ENCODE data around the gene BAZ1A. TPM values are rescaled to one million over a fixed set of nuclear protein-coding genes. Genes with fewer than 3 reads are reported as not detected.

Gene BAZ1A
- total RNA-seq, 1 experiment from 2014 or later, result 17.8 TPM

GRCh38 chr14:34851395-34851794, 23.8 kb downstream of the BAZ1A start:
- H2BK20ac ChIP-seq (ENCODE audit: low read depth, low read length, poor library complexity, severe bottlenecking), result no peak overlapping the region
- H4K20me1 ChIP-seq (ENCODE audit: control insufficient read depth, insufficient read depth, insufficient read length), result no peaks in the 10 kb centered on the region
- H4K91ac ChIP-seq (ENCODE audit: insufficient read length, low read depth, low read length), result no peak overlapping the region
- no peak overlapping the region for H3K4ac ChIP-seq (ENCODE audit: low read depth, low read length)
- no peak overlapping the region for H3T11ph ChIP-seq (ENCODE audit: low read length)
- no peaks in the 10 kb centered on the region for H3K79me2 ChIP-seq (ENCODE audit: insufficient read depth, low read length)
- no peak overlapping the region for H2BK120ac ChIP-seq (ENCODE audit: low read depth, low read length, poor library complexity, severe bottlenecking)
- no peaks in the 10 kb centered on the region for H3K4me1 ChIP-seq (ENCODE audit: insufficient read depth, low read length)
- H3K4me3 Mint-ChIP-seq, result no peak overlapping the region
- no peak overlapping the region for H3K23ac ChIP-seq (ENCODE audit: insufficient read length, low read depth, low read length)
- no peak overlapping the region for H2BK15ac ChIP-seq (ENCODE audit: low read depth, low read length)
- no peaks in the 10 kb centered on the region for H3K79me1 ChIP-seq (ENCODE audit: insufficient read depth, low read depth, low read length, poor library complexity, severe bottlenecking)
- H2BK12ac ChIP-seq (ENCODE audit: insufficient read length, low read depth, low read length), result no peak overlapping the region
- no peak overlapping the region for H3K4me2 ChIP-seq (ENCODE audit: insufficient read depth, insufficient read length, low read length)
- no peak overlapping the region for H2AFZ ChIP-seq (ENCODE audit: low read length)
- no peak overlapping the region for H3K9ac ChIP-seq (ENCODE audit: extremely low read depth, insufficient read length, low read length)
- no peak overlapping the region for H4K5ac ChIP-seq (ENCODE audit: insufficient read length, low read depth, low read length)
- no peak for TF ChIP-seq CTCF (conservative IDR thresholded peaks at IDR 0.05)
- no peak overlapping the region for H2AK5ac ChIP-seq (ENCODE audit: insufficient read length, low read length)
- no peak overlapping the region for H2BK5ac ChIP-seq (ENCODE audit: insufficient read length, low read length)
- H3K9me3 Mint-ChIP-seq, result no peaks in the 10 kb centered on the region
- no peak overlapping the region for H3K56ac ChIP-seq (ENCODE audit: insufficient read length, low read depth, low read length)
- H3K9me3 ChIP-seq (ENCODE audit: control insufficient read depth, low read depth, low read length), result no peaks in the 10 kb centered on the region
- no peaks in the 10 kb centered on the region for H3K23me2 ChIP-seq (ENCODE audit: insufficient read length, low read depth, low read length, poor library complexity, severe bottlenecking)
- WGBS (ENCODE audit: extremely low coverage, insufficient read length, low lambda C conversion rate), result no CpG with 5 or more reads among the region's 2 CpGs
- no peak overlapping the region for H3K18ac ChIP-seq (ENCODE audit: insufficient read length, low read depth, low read length)
- H3K36me3 Mint-ChIP-seq (ENCODE audit: insufficient read depth in 1 of 3, low read depth in 3 of 3), result peaks cover 0 to 17% (median 2%) of the 10 kb centered on the region in 3 experiments; a peak in 3 of 7 replicates
- no peak overlapping the region for H3K27ac Mint-ChIP-seq
- no peak overlapping the region for H3K27ac ChIP-seq (ENCODE audit: insufficient read length, low read depth, low read length)
- no peaks in the 10 kb centered on the region for H3K4me1 Mint-ChIP-seq
- no peaks in the 10 kb centered on the region for H3K27me3 ChIP-seq (ENCODE audit: insufficient read depth, low read length)
- H4K8ac ChIP-seq (replicated peaks; ENCODE audit: insufficient read length, low read depth, low read length), result no peak overlapping the region
- DNase-seq, result no peak
- no peaks in the 10 kb centered on the region for H3K27me3 Mint-ChIP-seq (ENCODE audit: low read depth)
- H3K14ac ChIP-seq (ENCODE audit: insufficient read depth, low read length), result no peak overlapping the region
